ENCODE data around the gene NT5E.

- TF ChIP-seq CTCF (IDR thresholded peaks at IDR 0.05), result no peak
- no peak for TF ChIP-seq POLR2A (IDR thresholded peaks at IDR 0.05)
Measured at GRCh38 chr6:85436411-85436810, 13.5 kb upstream of the NT5E start.

Data from prostate gland (tissue), 2 donors.